Transverse colon (tissue), 4 donors: ENCODE measurements around the gene TAF15. TPM values are rescaled to one million over a fixed set of nuclear protein-coding genes. Genes with fewer than 3 reads are reported as not detected.

Experiments used
- DNase-seq: peaks from one replicate; pipeline ENCODE4 v3.0.0-alpha.2; 2019
- H3K27ac ChIP-seq, 4 donors: fragments of 200-600 bp; sonication (generic); 2 replicates each; pipeline ENCODE4 v1.5.1; 2016 to 2018; ENCODE audit warnings: inconsistent platforms in 4 of 4
- H3K27me3 ChIP-seq: fragments of 200-600 bp; sonication (generic); 2 replicates; pipeline ENCODE4 v1.5.1; 2017; ENCODE audit warnings: inconsistent platforms
- H3K36me3 ChIP-seq, 4 donors: fragments of 200-600 bp; sonication (generic); 2 replicates each; pipeline ENCODE4 v1.5.1; 2017 to 2019; ENCODE audit warnings: inconsistent platforms in 4 of 4
- H3K4me1 ChIP-seq, 4 donors: fragments of 200-600 bp; sonication (generic); 2 replicates each; pipeline ENCODE4 v1.5.1; 2017 to 2020; ENCODE audit warnings: inconsistent platforms in 4 of 4
- H3K4me3 ChIP-seq, 4 donors: fragments of 200-600 bp; sonication (generic); 1 replicate in 1 of 4; 2 replicates in 3 of 4; pipeline versions ENCODE4 v1.5.1 to v1.6.1; 2017 to 2019; ENCODE audit warnings: inconsistent platforms in 4 of 4
- H3K9me3 ChIP-seq, 2 donors: fragments of 200-600 bp; sonication (generic); 2 replicates each; pipeline ENCODE4 v1.5.1; 2017 to 2019; ENCODE audit warnings: inconsistent platforms in 2 of 2
- CTCF ChIP-seq, 5 experiments: fragments of 200-600 bp in 3 of 5; fragments of 450-650 bp in 2 of 5; sonication (generic) in 3 of 5; IDR thresholded peaks; 1 replicate in 2 of 5; 2 replicates in 3 of 5; pipeline ENCODE4 v1.5.1; 2016 to 2017; ENCODE audit warnings: antibody characterized with exemption in 5 of 5, inconsistent platforms in 3 of 5, mild to moderate bottlenecking in 2 of 5, moderate library complexity in 1 of 5
- EP300 ChIP-seq: sonication (generic); formaldehyde crosslinking; IDR thresholded peaks from one replicate; pipeline ENCODE4 v1.6.1; 2017; ENCODE audit warnings: antibody characterized with exemption, low read depth
- POLR2A ChIP-seq: fragments of 450-650 bp; IDR thresholded peaks from one replicate; pipeline ENCODE4 v1.6.1; 2016; ENCODE audit warnings: antibody characterized with exemption, mild to moderate bottlenecking, moderate library complexity
- POLR2AphosphoS5 ChIP-seq, 3 donors: sonication (generic); formaldehyde crosslinking; IDR thresholded peaks; one replicate each; pipeline ENCODE4 v1.6.1; 2016; ENCODE audit warnings: antibody characterized with exemption in 3 of 3
- WGBS, 2 donors: methylation state at CpG; one replicate each; pipeline ENCODE4 v1.1.5; 2018; ENCODE audit warnings: low coverage in 1 of 2; 5-methylcytosine and 5-hydroxymethylcytosine counted together
- in situ Hi-C, 4 donors: fragments of 200-750 bp; cut with MboI; loops; one replicate each; pipeline versions ENCODE4 v1.15.0 to v1.15.1; 2017; ENCODE audit warnings: low sequenced_read_pairs in 3 of 4, low pct_ligation_motif_present in 1 of 4, low pct_unique_long_range_greater_than_20kb in 1 of 4
- intact Hi-C: fragments of 100-400 bp; cut with DNase I; formaldehyde crosslinking; loops from one replicate; pipeline ENCODE4 v1.15.1; 2023; ENCODE audit warnings: low total_unique reads
- total RNA-seq, 4 donors: library from RNA; depleted of rRNA; stranded (reverse); fragments of >200 nt; gene quantifications; one replicate each; pipeline ENCODE4 v1.1.0, GENCODE V29; 2016

Gene TAF15
- total RNA-seq, 4 donors from 2014 or later: 13.1 to 74.3 (median 37.9) TPM

- no peak for DNase-seq
- intact Hi-C loops: no loop called here
- Histone ChIP-seq H3K27ac (no peak overlapping the region), H3K4me1 (peaks cover 0 to 14% (median 7%) of the 10 kb centered on the region in 4 donors), H3K27me3 (no peaks in the 10 kb centered on the region), H3K9me3 (no peaks in the 10 kb centered on the region), H3K36me3 (peaks cover 0 to 79% (median 34%) of the 10 kb centered on the region in 4 donors), H3K4me3 (no peak overlapping the region)
- TF ChIP-seq CTCF (IDR thresholded peaks at IDR 0.05): no peak
- TF ChIP-seq EP300: no peak
- TF ChIP-seq POLR2AphosphoS5 (IDR thresholded peaks at IDR 0.05): no peak
- TF ChIP-seq POLR2A: no peak
- in situ Hi-C loops: no loop called here
- 90 to 94% methylated on average over 2 of the region's 2 CpGs for WGBS, 2 donors
Measured at GRCh38 chr17:35821308-35821707, 12.0 kb downstream of the TAF15 start.

GRCh38 chr17:35825206-35825605, 15.9 kb downstream of the TAF15 start:
- no peak overlapping the region for H3K27ac ChIP-seq
- TF ChIP-seq EP300: no peak
- TF ChIP-seq POLR2A: no peak
- no peak for TF ChIP-seq CTCF (IDR thresholded peaks at IDR 0.05)
- TF ChIP-seq POLR2AphosphoS5 (IDR thresholded peaks at IDR 0.05): no peak
- no peaks in the 10 kb centered on the region for H3K27me3 ChIP-seq
- no peaks in the 10 kb centered on the region for H3K4me1 ChIP-seq
- intact Hi-C loops: no loop called here
- DNase-seq: no peak
- H3K4me3 ChIP-seq: no peak overlapping the region
- H3K36me3 ChIP-seq: peaks cover 0 to 67% (median 32%) of the 10 kb centered on the region in 4 donors
- in situ Hi-C loops: no loop called here
- 98 to 100% methylated on average over 1 of the region's 1 CpG for WGBS, 2 donors
- no peaks in the 10 kb centered on the region for H3K9me3 ChIP-seq

GRCh38 chr17:35841101-35841500, 31.8 kb downstream of the TAF15 start:
- Histone ChIP-seq H3K4me1 (no peaks in the 10 kb centered on the region), H3K36me3 (peaks cover 0 to 96% (median 48%) of the 10 kb centered on the region in 4 donors), H3K4me3 (no peak overlapping the region), H3K9me3 (no peaks in the 10 kb centered on the region), H3K27ac (no peak overlapping the region), H3K27me3 (no peaks in the 10 kb centered on the region)
- in situ Hi-C loops (no loop called here), intact Hi-C loops (no loop called here)
- WGBS, 2 donors: 89 to 96% methylated on average over 3 of the region's 3 CpGs
- TF ChIP-seq POLR2A (no peak), POLR2AphosphoS5 (IDR thresholded peaks at IDR 0.05) (no peak), EP300 (no peak), CTCF (IDR thresholded peaks at IDR 0.05) (no peak)
- DNase-seq: no peak

- in situ Hi-C loops: no loop called here
- no peak for TF ChIP-seq EP300
- TF ChIP-seq POLR2A: no peak
- TF ChIP-seq POLR2AphosphoS5 (IDR thresholded peaks at IDR 0.05): no peak
- TF ChIP-seq CTCF (IDR thresholded peaks at IDR 0.05): no peak
- no peak overlapping the region for H3K4me3 ChIP-seq
- H3K27me3 ChIP-seq: no peaks in the 10 kb centered on the region
- intact Hi-C loops: no loop called here
- H3K4me1 ChIP-seq: no peaks in the 10 kb centered on the region
- WGBS, 2 donors: 83 to 86% methylated on average over 3 to 4 of the region's 4 CpGs
- peaks cover 0 to 96% (median 47%) of the 10 kb centered on the region in 4 donors for H3K36me3 ChIP-seq
- H3K9me3 ChIP-seq: no peaks in the 10 kb centered on the region
- DNase-seq: no peak
- H3K27ac ChIP-seq: no peak overlapping the region
Measured at GRCh38 chr17:35841505-35841904, 32.2 kb downstream of the TAF15 start.
